NCI-H2081 (cell line): ENCODE results near the gene SCAI.
"Not testable (repeated sequence)": the region's sequence is repeated elsewhere in the genome, so short reads cannot be mapped to it uniquely, and the experiment has no call there.

ENCODE experiments used
- DNase-seq, 2 experiments: peaks; one replicate each; lab custom pipeline; 2025; lab: John Stamatoyannopoulos, UW

The SCAI gene

DNA sequence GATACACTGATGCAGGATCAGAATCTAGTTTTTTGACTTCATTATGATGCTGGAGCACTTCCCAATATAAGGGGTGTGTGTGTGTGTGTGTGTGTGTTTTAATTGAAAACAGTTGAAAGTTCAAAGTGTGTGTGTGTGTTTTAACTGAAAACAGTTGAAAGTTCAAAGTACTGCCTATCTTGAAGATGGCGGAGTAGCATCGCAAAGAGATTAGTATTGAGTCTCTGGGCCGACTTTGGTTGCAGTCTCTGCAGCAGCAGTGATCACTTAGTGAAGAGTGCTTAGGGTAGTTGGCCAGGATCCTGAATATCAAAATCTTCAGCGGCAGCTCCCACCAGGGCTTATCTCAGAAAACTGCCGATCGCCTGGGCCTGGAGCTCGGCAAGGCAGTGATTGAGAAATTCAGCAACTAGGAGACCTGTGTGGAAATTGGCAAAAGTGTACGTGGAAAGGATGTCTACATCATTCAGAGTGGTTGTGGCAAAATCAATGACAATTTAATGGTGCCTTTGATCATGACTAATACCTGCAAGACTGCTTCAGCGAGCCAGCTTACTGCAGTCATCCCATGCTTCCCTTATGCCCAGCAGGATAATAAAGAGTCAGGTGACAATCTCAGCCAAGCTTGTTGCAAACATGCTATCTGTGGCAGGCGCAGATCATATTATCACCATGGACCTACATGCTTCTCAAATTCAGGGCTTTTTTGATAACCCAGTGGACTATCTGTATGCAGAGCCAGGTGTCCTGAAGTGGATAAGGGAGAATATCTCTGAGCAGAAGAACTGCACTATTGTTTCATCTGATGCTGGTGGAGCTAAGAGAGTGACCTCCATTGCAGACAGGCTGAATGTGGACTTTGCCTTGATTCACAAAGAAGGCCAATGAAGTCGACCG lies 7.3 kb upstream of the SCAI start:
- DNase-seq = no peak

DNA sequence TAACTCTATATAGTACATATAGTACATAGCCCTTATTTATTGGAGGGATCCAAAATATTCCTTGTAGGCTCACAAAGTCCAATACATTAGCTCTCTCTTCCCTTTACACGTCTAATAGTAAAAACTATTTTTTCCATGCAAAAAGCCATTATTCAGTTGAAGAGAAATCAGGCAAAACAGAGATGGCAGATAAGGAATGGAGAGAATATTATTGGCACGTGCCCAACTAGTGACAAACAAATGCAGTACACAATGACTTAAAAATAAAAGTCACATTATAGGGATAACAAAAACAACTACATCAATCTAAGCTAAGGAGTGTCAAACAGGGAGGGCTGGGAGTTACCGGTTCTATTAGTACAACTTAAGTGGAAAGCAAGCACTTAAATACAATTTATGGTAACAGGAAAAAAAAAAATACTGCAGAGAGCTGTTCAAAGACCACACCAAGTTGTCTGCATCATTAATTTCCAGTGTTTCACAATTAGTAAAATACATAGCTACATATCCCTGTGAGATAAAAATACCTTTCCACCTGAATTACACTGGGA lies 4.1 kb upstream of the SCAI start:
- no peak for DNase-seq

DNA sequence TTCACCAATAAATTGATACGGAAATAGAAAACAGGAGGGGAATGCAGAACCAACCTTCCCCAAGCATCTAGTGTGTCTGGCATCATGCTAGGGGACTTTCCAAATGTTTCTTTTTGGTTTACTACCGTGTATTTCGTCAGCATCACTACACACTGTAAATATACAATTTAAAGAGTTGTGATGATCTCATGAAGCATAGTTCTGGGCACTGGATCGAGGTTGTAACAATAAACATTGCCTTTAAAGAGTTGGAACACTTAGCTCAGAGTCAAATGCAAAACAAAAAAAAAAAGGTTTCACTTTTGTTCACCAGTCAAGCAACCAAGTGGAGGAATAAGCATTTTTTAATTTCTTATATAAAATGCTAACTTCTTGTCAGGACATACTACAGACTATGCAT lies 2.9 kb upstream of the SCAI start:
- DNase-seq = no peak

DNA sequence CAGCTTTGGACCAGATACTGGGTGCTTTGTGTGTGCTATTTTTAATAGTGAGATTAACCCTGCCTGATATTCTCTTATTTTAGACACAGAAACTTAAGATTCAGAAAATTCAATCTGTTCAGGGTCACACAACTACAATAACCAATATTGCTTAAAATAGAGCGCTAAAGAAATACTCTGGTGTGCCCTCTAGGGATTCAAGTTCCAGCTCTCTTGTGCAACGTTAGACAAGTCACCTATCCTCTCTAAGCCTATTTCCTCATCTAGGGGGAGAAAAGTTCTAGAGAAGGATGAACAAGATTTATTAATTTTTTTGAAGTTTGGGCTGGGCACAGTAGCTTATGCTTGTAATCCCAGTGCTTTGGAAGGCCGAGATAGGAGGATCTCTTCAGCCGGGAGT lies 2.1 kb upstream of the SCAI start:
- DNase-seq = no peak

DNA sequence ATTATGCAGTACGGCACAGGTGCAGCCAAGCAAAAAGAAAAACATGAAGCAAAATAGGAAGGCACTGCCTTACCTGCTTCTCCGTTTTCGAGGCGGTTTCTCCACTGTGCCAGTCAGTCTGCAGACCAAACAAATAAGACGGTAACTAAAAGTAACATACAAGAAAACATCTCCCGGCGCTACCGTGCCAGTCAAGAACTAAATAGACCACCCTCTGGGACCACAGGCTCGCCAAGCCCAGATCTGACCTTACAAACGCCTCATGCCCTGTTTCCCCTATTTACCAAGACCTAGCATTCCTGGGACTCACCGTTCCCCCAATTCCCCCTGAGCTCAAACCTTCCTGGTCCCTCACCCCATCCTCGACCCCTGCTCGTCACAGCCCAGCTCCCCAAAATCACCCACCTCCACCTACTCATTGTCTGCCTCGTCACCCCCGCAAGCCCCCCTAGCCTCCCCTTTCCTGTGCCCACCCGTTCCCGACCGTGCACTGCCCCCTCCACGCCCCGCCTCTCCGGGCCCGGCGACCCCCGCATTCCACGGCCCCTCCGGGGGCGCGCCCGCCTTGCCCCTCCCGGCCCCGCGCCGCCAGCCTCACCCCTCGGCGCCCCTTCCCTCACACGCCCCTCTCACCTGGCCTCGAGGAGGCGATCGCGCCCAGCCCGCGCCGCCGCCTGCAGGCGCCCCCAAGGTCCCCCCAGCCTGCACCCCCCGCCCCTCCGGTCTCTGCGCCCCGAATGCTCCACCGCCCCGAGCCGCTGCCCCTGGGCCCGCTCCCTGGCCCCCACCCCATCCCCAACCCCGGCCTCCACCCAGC lies 560 bp downstream of the SCAI start:
- peak in 1 of 2 experiments; percentile 27 for DNase-seq

DNA sequence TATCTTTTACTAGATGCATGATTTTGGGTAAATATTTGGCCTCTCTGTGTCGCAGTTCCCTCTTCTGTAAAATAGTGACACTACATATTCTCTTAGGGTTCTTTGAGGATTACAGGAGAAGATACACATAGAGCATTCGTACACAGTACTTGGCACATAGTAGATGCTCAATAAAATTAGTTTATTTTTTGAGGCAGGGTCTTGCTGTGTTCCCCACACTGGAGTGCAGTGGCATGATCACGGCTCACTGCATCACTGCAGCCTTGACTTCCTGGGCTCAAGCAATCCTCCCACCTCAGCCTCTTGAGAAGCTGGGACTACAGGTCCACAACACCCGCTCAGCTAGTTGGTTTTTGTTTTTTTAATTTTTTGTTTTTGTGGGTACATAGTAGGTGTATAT lies 1.6 kb downstream of the SCAI start:
- DNase-seq = no peak

DNA sequence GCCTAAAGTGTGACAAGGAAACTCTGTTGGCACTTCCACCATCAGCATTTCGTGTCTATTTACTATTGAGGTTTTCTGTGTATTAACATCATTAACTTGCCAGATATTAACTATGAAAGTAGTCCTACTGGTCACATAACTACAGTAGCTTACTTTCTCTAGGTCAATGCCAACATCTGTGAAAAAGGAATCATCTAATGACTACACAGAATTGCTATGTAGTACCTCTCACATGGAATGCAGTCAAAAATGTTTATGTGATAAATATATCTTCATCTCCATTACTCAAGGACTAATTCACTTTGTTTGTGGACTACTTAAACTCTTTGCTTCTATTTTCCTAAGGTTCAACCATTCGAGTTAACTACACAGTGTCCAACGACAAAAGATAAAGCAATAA lies 2.1 kb downstream of the SCAI start:
- no peak for DNase-seq

DNA sequence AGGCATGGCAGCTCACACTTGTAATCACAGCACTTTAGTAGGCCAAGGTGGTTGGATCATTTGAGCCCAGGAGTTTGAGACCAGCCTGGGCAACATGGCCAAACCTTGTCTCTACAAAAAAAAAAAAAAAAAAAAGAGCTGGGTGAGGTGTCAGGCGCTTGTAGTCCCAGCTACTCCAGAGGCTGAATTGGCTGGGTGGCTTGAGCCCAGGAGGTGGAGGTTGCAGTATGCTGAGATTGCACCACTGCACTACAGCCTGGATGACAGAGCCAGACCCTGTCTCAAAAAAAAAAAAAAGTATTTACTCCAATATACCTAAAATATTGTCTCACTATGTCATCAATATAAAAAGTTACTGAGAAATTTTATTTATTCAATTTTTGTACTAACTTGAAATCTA lies 2.8 kb downstream of the SCAI start:
- no peak for DNase-seq

DNA sequence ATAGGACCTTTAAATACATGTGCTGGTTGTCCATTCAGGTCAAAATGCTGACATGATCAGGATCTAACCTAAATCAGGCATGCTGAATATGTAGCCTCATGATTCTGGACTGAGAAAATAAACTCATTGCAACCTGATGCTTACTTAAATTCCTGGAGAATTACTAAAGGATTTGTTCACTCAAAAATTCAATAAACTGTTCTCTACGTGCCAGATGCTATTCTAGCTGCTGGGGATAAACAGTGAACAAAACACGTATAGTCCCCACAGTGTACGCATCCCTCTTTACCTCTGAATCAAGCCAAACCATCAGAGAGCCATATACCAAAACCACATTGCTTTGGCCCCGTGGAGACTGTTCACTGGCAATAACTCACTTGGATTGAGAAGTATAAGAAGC lies 6.1 kb downstream of the SCAI start:
- no peak for DNase-seq

DNA sequence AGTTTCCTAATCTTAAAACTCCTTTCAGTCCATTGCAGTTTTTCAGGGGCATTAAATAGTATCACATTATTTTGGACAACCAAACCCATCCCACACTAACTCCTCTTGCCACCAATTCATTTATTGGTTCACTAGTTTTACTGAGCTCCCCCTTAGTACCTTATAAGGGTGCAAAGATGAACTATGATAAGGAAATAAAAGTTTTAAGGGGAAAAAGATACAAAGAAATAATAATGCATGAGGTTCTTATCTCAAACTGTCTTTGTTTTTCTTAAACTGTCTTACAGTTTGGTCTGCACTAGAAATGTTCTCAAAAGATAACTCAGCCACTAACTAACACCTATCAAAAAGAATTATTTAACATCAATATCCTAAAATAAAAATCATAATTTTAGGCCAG lies 8.4 kb downstream of the SCAI start:
- DNase-seq = no peak

DNA sequence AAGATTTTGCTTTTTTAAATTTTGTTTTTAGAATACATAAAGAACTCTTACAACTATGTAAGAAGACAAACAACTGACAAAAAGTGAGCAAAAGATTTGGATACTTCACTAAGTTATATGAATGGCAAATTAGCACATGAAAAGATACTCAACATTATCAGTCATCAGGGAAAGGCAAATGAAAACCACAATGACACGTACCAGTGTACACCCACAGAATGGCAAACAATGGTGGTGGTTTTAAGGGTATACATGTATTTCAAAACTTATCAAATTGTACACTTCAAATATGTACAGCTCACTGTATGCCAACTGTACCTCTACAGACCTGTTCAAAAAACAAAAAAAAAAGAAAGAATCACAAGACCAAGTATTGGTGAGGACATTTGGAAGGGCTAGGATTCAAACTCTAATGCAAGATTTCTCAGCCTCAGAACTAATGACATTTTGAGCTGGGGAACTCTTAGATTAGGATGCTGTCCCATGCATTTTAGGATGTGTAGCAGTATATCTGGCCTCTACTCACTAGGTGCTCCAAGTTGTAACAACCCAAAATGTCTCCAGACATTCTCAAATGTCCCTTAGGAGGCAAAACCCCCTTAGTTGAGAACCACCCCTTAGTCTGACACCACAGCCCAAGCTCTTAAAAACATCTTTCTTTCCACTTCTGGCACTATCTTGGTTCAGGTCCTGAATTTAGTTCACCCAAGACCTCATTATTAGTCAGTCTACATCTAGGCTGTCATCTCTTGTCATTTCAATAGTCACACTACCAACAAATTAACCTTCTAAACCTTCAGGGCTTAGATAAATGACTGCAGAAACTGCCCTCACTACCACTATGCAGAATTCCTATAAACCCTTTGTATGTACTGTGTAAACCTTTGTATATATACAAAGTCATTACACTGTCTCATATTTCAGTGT lies 9.7 kb downstream of the SCAI start:
- DNase-seq = no peak

DNA sequence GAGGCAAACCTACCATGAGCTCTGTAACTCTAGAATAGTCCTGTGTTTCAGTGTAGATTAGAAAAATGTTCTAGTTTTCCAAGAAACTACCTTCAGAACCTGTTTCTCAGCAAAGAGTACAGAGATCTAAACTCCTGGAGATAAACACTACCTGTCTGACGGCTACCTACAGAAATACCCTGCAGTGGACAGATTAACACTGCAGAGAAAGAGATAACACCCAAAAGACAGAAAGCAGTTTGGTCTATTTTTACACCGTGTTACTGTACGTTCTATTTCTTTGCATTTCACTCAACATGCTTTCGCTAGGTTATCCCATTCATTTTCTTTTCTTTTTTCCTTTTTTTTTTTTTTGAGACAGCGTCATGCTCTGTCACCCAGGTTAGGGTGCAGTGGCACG lies 11.6 kb downstream of the SCAI start:
- DNase-seq = no peak

DNA sequence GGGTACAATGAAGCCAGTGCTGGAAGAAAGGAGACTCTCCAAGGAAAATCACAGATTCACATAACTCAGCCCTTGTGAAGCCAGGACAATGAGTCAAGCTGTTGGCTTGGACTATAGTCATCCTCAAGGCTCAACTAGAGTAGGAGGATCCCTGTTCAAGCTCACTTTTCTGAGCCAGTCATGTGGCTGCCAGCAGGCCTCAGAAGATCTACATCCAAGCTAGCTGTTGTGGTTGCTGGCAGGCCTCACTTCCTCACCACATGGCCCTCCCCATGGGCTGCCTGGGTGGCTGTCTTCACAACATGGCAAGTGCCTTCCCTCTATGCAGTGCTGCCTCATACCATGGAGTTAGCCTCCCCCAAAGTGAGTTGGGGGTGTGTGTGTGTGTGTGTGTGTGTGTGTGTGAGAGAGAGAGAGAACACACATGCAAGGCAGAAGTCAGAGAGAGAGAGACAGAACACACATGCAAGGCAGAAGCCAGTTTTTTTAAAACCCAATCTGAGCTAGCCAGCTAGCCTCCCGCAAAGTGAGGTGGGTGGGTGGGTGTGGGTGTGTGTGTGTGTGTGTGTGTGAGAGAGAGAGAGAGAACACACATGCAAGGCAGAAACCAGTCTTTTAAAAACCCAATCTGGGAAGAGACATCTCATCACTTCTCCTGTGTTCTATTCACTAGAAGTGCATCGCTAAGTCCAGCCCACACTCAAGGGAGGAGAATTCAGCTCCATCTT lies 17.1 kb downstream of the SCAI start:
- no peak for DNase-seq

DNA sequence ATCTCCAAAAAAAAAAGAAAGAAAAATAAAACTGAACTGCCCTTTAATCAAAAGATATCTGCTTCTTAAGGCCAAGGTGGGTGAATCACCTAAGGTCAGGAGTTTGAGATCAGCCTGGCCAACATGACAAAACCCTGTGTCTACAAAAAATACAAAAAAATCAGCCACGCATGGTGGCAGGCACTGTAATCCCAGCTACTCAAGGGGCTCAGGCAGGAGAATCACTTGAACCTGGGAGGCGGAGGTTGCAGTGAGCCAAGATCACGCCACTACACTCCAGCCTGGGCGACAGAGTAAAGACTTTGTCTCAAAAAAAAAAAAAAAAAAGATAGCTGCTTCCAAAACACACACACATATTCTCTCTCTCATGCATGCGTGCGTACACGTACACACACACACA lies 17.8 kb downstream of the SCAI start:
- DNase-seq = no peak

DNA sequence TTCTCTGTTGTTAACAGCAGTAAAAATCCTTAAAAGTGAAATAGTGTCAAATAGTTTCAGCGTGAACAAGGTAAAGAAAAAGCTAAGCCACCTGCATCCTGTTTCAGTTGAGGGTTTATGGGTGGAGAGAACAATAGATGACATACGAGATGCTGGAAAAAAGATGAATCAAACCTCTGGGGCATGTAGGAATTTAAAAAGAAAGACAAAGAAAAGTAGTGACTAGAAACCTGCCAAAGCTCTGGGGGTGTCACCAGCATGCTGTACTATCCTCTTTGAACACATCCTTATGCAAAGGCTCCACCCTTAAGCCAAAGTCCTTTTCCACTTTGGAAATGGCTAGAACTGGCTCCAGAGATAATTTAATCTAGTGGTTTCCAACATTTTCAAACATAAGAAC lies 22.2 kb downstream of the SCAI start:
- DNase-seq = peak in 1 of 2 experiments; percentile 11

DNA sequence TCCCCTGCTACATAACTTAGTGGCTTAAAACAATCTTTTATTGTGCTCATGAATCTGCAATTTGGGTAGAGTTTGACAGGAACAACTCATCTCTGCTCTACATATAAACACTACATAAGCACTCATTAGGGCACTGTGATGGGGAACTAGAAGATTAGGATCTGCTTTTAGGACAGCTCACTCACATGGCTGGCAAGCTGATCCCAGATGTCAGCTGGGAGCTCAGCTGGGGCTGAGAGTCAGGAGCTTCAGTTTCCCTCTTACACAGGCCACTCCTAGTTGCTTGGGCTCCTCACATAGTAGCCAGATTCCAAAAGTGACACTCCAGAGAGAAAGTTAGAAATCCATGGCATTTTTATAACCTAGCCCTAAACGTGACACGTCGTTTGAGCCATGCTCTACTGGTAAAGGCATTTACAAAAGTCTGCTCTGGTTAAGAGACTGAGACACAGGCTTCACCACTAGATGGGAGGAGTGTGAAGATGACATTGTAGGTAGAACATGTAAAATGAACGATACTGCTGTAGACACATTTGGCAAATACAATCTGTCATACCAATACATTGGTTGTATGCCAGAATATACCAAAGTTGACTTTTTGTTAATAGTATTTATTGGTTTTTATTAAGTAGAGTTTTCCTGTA lies 23.6 kb downstream of the SCAI start:
- no peak for DNase-seq

DNA sequence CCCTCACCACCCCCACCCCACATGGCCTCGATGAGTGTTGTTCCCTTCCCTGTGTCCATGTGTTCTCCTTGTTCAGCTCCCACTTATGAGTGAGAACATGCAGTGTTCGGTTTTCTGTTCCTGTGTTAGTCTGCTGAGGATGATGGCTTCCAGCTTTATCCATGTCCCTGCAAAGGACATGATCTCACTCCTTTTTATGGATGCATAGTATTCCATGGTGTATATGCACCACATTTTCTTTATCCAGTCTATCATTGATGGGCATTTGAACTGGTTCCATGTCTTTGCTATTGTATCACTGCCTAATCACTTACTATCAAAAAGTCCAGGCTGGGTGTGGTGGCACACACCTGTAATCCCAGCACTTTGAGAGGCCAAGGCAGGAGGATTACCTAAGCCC lies 24.6 kb downstream of the SCAI start:
- DNase-seq = not testable (repeated sequence)

DNA sequence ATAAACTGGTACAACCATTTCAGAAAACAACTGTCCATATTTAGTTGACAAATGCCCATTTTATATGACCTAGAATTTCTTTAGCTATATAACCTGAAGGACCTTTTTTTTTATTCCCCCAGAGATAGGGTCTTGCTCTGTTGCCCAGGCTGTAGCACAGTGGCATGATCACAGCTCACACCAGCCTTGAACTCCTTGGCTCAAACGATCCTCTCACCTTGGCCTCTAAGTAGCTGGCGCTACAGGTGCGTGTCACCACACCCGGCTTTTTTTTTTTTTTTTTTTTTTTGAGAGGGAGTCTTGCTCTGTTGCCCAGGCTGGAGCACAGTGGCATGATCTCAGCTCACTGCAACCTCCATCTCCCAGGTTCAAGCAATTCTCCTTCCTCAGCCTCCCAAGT lies 28.8 kb downstream of the SCAI start:
- not testable (repeated sequence) for DNase-seq

DNA sequence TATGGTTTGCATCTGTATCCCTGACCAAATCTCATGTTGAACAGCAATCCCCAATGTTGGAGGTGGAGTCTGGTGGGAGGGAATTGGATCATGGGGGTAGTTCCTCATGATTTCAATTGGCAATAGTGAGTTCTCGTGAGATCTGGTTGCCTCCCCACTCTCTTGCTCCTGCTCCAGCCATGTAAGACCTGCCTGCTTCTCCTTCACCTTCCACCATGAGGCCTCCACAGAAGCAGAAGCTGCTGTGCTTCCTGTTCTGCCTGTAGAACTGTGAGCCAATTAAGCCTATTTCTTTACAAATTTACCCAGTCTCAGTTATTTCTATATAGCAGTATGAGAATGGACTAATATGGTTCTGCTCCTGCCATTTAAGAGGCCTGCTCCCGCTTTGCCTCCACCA lies 32.9 kb downstream of the SCAI start:
- DNase-seq = no peak

DNA sequence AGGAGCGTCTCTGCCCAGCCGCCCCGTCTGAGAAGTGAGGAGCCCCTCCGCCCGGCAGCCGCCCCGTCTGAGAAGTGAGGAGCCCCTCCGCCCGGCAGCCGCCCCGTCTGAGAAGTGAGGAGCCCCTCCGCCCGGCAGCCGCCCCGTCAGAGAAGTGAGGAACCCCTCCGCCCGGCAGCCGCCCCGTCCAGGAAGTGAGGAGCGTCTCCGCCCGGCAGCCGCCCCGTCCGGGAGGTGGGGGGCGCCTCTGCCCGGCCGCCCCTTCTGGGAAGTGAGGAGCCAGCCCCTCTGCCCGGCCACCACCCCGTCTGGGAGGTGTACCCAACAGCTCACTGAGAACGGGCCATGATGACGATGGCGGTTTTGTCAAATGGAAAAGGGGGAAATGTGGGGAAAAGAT lies 34.8 kb downstream of the SCAI start:
- DNase-seq = not testable (repeated sequence)
